Measurements from ENCODE around the gene GGCT.

Gene GGCT

DNA sequence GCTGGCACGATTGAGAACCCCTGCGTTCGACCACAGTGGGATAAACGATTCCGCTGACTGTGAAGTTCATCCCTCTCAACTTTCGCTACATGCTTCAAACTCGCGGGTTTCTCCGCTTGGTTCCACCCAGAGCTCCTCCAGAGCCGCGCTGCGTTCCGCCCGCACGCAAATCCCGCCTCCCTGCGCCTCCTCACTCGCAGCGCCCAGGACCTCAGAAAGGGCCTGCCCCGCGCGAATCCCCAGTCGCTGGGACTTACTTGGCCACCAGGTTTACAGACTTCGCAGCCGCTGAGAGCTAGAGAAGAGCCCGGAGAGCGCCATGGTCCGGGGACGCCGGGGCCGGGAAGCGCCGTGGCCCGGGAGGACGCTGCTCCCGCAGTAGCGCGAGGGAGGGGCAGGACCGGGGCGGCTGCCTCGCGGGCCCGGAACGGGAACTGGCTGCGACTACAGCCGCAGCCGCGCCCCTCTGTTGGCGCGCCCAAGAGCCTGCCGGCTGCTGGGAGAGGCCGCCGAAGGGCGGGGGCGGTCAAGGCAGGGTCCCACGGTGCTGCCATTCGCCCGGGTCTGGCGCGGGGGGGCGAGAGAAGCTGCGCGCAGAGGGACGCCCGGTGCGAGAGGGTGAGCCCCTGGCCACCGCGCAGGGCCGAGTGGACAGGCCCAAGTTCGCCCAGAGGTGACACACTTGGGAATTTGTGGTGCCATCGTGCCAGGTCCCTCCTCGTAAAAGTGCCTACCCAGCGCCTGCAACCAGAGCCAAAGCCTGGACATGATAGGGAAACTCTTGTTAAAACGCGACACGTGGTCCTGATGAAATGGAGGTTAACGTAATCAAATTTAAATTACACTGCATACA is 26.1 kb downstream of the GGCT start, which contains the start of gene NOD1:
Gene NOD1, minus strand, starts transcription at position 436 of the 853 bp plus-strand sequence. CDS start 21,863 bp downstream, outside the sequence.
- peak; percentile 62 for DNase-seq (ENCODE audit: low spot score)

DNA sequence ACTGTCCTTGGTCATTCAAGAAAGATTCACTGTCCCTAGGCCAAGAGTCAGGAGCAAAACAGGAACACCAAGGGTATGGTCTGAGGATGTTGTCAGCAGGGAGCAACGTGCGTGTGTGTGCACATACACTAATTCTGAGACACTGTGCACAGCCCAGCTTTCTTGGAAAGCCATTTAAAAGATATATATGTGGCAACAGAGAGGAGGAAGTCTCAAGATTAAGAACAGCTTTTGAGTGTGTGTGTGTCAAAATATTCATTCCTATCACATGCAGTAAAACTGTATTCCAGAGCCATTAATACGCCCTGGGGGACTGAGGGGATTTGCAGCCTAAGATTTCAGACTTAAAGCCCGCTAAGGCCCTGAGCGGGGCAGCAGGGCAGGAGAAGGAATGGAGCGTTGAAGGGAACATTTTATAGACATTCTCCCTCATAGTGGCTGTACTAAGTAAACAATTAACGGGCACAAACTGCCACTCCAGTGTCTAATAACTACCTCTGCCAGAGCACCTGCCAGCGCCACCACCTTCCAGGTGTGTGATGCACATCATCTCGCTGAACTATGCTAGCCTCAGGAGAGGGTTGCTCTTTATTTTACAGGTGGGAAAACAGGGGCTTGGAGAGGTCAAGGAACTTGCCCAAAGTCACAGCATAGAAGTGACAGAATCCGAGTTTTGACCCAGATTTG is 28.0 kb downstream of the GGCT start:
- DNase-seq (ENCODE audit: low spot score): no peak

DNA sequence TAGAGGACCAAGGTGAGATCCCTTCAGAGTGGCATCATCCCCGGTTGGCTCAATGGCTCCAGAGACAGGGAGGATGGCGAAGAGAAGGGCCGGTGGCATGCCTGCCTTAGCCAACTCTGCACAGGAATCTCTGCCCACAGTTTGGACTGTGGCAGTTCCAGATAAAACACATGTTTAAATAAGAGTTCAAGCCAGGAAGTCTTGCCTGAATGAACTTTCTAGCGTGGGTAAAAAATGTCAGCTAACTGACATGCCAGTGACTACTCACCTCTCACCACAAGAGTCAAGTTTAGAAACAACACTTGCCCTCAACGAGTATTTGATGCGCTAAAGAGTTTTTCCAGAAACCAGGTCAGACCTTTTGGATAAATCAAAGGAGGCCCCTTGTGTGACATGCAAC is 29.0 kb downstream of the GGCT start:
- DNase-seq (ENCODE audit: low spot score): no peak

DNA sequence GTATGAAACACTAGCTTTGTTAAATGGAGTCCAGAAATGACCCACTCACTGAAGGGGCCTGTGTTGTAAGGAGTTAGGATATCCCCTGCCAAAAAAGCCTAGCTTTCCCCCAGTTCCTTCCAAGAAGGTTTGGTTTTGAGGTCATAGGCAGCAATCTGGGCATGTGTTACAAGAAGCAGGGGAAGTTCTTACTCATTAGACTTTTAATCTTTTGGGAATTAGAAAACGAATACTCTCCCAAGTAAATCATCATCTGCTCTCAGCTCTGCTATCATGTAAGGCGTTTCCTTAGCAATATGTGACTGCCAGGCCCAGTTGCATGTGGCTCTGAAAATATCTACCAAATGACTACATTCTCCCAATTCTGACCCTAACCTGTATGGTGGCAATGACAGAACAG is 29.7 kb downstream of the GGCT start:
- no peak for DNase-seq (ENCODE audit: low spot score)

DNA sequence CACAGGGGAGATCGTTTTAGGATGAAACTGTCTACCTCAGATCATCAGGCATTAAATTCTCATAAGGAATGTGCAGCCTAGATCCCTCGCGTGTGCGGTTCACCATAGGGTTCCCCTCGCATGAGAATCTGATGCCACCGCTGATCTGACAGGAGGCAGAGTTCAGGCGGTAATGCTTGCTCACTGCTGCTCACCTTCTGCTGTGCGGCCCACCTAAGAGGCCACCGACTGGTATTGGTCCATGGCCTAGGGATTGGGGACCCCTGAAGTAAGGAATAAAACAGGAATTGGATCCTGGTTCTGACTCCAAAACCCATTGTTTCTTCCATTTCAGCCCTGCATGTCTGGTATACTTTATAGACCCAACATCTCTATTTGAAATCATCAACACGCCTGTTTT is 30.1 kb downstream of the GGCT start:
- no peak for DNase-seq (ENCODE audit: low spot score)

DNA sequence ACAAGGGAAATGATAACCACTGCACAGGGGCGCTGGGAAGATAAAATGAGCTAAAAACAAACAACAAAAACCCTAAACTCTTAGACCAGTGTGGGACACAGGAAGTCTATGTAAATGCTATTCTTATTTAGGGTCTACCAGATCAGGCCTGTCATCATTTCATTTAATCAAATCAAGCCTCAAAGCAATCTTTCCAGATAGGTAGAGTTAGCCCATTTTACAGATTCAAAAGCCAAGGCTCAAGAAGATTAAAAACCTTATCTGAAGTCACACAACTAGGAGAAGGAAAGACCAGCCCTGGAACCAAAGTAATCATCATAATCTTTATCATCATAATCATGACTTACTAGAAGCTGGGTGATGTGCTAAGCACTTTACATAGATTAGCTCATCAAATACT is 30.7 kb downstream of the GGCT start:
- no peak for DNase-seq (ENCODE audit: low spot score)

DNA sequence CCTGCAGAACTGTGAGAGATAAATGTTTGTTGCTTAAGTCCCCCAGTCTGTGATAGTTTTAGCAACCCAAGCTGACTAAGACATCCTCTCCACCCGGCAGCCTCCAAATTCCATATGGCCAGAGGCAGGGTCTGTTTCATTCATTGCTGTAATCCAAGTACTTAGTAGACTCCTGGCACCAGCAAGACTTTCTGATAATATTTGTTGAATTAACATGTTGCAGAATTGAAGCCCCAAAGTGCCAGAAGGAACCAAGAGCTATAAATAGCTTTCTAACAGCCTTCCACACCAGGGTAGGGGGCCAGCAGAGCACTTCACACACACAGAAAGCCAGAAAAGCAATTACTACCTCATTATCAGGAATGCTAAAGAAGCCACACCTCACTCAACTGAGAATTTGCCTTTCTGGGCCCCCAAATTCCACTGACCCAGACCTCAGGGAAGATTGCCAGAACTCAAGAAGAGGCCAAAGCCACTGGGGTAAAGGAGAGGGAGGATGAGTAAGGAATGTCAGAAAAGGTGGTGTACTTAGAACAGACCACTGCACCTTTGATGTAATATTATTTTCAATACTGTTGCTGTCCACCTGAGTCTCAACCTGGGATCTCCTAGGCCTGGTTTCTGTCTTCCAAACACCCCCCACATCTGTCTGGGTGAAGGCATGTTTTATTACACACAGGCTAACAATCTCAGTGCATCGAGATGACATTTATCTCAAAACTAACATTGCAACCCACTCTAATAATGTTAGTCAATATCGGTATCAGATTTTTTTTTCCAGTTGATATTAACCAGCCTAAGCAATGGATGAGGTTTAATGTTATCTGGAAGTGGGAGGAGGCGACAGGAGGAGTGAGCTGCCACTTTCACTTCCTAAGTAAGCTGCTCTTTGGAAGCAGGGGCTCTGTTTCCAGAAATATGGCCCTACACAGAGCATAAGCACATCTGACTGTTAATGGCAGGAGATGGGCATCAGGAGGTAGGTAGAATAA is 31.5 kb downstream of the GGCT start:
- no peak for DNase-seq (ENCODE audit: low spot score)

DNA sequence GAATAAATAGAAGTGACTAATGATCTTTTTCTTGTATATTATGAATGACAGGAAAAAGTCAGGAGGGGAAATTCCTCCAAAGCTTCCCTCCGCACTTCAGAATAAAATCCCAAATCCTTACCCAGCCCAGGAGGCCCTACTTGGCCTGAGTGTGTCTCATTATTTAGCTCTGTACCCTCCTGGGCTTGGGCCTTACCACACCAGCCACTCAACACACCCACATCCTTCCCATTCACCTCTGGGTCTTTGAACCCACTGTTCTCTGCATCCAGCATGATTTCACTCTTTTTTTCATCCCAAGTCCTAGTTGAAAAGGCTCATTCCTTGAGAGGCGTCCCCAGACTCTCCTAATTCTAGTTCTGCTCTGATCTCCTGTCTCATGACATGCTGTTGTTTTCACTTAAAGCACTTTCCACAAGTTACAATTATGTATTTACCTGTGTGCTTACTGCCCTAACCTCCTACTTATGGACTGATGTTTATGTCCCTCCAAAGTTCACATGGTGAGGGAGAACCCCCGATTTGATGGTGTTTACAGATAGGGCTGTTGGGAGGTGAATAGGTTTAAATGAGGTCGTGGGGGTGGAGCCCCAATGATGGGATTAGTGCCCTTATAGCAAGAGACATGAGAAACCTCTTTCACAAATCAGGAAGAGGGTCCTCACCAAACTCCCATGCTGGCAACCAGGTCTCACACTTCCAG is 32.4 kb downstream of the GGCT start:
- DNase-seq (ENCODE audit: low spot score): no peak

DNA sequence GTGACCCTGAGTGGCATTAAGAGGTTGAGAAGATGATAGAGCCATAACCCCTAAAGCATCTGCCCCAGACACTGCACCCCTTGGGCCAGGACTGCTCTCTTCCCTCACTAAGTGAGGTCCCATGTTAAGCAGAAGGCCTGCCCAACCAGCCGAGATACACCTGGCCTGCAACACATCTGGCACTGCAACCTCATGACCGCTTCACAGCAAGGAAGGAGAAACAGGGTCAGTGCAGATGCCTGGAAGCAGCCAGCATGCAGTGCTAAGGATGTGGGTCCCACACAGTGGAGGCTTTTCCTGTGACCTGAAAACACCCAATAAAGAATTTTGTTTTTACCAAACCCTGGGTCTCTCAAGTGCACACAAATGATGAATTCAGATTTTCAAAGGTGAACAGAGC is 33.4 kb downstream of the GGCT start:
- DNase-seq (ENCODE audit: low spot score): no peak

DNA sequence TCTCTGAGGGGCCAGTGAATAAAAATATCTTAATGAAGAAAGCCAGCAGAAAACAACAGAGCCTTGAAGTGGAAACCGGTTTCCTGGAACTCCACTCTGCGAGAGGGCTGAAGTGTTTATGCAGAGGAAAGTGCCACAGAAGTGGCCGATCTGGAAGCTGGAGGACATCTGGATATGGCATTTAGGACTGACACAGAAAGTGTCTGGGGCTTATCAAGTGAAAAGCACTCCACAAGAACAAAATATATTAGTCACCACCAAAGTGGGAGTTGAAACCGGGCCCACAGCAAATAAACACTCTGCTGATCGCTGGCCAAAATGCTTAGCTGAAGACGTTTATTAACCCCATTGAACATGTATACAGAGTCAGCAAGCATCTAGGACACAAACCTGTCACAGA is 33.9 kb downstream of the GGCT start:
- no peak for DNase-seq (ENCODE audit: low spot score)

DNA sequence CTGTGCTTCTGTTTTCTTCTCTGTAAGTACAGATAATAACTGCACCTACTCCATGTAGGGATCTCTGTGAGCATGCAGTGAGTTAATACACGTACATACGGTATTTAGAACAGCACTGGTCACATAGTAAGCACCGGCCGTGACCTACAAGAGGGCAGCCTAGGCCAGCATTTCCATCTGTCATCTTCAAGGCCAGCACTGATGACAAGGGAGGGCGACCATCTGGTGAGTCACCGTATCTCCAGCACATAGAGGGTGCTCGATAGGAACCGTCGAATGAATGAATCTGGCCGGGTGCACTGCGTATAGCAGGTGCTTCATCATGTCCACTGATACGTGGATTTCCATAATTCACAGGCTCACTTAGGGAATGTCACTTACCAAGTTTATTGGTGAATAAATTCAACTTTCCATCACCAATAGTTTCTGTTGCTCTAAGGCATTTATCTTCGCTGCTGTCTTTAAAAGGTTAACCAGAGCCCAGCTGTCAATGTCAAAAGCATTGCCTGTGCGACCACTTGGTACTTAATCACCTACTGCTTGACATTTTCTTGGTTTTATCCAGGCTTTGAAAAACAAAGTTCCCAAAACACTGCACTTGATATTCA is 34.4 kb downstream of the GGCT start:
- no peak for DNase-seq (ENCODE audit: low spot score)

DNA sequence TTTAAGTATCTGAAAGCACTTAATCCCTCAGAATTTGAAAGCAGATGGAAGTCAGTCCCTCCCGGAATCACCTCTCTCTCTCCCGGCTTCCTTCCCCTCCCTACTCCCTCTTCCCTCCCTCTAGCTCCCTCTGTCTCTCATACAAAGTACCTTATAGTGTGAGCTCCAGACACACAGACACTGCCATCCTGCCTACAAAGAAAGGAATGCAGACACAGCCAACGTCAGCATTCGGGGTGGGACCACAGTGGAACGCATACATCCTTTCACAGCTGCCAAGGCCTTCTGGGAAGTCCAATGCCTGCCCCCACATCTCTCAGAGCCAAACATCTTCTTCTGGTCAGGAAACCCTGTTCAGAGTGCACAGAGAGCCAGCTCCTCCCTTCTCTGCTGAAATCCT is 35.3 kb downstream of the GGCT start:
- peak; percentile 73 for DNase-seq (ENCODE audit: low spot score)

DNA sequence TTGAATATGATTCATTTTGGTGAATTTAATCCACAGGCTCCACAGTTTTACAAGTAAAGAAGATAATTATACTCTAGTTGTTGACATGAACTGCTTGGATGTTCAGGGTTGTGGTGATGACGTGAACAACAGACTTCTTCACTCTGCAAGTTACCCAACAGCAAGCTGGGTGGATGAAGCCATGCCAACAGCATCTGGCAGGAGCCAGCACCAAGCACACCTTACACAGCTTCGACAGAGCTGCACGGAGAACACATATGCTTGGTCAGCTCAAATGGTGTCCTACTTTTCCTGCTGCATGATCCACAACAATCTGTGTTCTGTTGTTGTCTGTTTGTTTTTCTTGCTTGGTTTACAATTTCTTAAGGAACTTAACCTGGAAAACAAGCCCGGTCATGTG is 35.8 kb downstream of the GGCT start:
- no peak for DNase-seq (ENCODE audit: low spot score)

DNA sequence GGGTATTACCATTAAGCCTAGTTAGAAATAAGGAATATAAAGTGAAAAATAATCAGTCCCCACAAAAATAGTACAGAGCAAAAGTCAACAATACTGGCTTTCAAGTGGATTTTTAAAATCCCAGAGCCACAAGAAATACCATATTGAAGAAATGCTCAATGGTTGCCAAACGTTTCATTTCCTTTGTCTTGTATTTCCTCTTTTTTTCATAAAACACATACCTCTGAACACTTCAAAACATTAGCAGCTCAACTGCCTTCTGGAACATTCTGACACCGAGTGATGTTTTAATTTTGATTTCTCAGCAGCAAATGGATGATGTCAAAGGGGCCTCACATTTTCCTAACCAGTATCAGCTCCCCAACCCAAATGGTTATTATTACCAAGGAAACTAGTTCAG is 36.6 kb downstream of the GGCT start:
- no peak for DNase-seq (ENCODE audit: low spot score)

DNA sequence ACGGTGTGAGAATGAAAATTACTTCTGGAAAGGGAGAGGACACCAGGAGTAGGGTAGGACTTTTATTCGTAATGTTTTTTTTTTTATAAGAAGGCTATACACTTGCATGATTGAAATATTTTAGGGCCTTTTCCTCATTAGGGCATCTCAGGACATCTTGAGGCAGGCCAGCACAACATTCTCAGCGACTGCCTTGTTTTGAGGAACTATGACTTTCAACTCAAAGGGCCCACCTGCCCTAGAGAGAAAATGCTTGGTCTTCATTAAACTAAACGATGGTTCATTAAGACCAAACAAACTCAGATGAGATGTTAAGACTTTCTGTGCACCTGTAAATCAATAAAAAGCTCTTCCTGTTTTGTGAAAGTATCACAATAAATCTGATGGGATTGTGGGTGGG is 37.4 kb downstream of the GGCT start:
- DNase-seq (ENCODE audit: low spot score): no peak

DNA sequence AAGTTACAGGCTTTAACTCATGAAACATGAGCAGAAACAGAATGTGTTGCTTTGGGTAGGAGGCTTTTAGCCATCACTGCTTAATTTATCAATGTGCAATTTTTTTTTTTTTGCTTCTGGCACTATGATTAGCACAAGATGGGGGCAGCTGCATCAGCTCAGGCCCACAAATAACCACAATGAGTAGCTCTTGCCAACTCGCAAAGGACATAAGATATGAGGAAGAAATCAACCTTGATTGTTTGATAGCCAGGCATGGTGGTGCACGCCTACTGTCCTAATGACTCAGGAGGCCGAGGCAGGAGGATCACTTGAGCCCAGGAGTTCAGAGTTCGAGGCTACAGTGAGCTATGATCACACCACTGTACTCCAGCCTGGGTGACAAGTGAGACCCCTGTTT is 38.4 kb downstream of the GGCT start:
- DNase-seq (ENCODE audit: low spot score): no peak

DNA sequence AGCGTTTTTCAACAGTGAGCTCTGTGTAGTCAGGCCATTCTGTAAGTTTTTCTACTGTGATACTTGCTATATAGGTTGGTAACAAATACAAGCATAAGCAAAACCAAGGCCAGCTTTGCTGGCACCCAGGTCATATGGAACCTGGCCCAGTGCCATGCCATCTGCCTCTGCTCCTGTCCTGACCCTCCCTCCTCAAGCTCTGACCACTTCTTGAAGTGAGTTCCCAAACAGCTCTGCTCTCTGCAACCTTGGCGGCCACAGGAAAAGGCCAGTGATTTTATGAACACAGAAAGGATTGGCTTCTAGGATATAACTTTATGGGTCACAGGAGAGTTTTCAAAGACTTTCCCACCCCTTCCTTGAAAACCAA is 38.8 kb downstream of the GGCT start:
- DNase-seq (ENCODE audit: low spot score): no peak

DNA sequence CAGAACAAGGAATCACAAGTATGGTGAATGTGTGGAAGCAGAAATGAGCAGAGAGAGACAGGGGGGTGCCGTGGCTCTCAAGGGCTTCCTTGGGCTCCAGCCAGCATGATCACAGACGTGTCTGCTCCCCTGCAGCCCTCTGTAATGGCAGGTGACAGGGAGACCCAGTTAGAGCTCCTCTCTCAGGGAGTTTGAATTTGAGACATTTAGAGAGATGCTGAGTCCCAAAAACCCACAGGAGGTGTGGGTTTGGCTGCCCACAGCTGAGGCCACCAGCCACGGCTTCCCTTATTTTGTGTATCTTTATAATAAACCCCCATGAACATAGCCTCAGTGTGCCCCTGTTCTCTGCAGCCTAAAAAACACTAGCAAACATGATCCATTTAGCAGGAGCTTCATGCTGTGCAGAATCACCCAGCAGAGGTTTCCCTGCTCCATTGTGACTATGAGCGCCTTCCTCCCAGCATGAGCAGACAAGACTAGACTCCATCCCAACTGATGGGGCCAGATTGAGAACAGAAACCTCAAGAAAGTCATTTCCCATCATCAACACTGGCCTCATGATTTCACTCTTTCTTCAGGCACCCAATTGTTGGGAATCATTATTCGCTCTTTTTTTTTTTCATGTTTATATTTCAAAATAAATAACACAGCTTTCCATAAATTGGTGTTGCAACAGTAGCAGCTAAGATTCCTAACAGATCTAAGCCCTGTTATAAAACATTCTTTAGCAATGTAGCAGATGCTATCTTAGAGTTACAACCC is 39.4 kb downstream of the GGCT start:
- no peak for DNase-seq (ENCODE audit: low spot score)

DNA sequence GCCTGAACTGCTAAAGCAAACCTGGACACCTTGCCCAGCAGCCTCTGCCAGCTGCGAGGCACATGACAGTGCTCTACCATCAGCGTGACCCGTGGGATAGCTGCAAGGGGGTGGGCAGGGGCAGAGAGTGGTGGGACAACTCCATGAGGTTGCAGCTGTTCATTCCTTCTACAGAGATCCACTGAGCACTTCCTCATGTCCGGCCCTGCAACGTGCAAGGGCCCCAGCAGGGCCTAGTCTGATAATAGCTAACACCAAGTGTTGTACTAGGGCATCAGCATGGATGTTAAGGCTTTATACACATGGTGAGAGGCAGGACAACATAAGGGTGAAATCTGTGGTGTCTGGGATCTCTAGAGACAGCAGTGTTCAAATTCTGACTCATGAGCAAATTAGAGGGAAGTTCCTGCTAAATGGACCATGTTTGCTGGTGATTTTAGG is 40.4 kb downstream of the GGCT start:
- no peak for DNase-seq (ENCODE audit: low spot score)

DNA sequence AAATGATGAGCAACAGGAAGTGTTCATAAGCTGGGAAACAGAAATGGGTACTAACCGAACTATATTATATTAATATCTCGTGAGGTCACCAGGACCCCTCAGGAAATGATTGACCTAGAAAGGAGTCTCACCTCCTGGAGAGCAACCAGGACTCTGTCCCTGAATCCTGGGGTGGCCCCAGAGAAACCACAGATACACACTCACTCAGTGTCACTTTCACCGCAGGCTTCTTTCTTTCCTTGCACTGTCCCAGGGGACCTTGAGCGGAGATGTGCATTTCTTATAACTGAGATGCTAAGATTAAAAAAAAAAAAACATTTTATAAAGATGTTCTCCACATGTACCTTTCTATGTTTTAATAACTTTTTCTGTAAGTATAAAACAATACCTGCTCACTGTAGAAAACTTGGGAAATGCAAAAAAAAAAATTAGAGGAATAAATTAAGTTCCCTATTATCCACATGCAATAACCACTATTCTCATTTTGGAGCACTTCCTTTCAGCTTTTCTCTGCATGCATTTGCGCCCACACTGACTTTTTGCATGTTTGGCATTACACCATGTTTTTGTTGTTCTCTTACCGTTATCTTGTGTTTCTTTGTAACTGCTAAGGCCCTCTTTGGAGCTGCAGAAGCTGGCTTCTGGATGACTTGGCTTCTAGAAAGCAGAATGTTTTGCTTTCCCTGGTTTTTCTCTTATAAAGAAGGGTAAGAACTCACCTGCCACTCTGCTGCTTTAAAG is 41.1 kb downstream of the GGCT start:
- no peak for DNase-seq (ENCODE audit: low spot score)
